Activated CD4-positive, alpha-beta T cell treated with anti-CD3 and anti-CD28 coated beads for 36 hours (primary cell): ENCODE data around the gene CLSTN2. TPM values are rescaled to one million over a fixed set of nuclear protein-coding genes. Genes with fewer than 3 reads are reported as not detected.

Experiments used
- ATAC-seq: fragments of 200-7000 bp; cut with Tn5 transposase; one replicate; pipeline ENCODE4 v1.10.0; 2021; ENCODE audit warnings: mild to moderate bottlenecking, moderate library complexity
- CTCF ChIA-PET: fragments of 350-600 bp; sonication (Branson Sonifier 250); formaldehyde crosslinking; loops from one replicate; lab custom pipeline; 2021; ENCODE audit warnings: antibody characterized with exemption; lab: Charles Lee
- POLR2A ChIA-PET: fragments of 350-600 bp; sonication (Branson Sonifier 250); formaldehyde crosslinking; loops from one replicate; lab custom pipeline; 2021; ENCODE audit warnings: antibody characterized with exemption, inconsistent platforms; lab: Charles Lee
- DNase-seq: peaks from one replicate; pipeline ENCODE4 v3.0.0-alpha.2; 2020
- H3K27ac Mint-ChIP-seq: one replicate; pipeline ENCODE4 v1.8.0; 2021; ENCODE audit warnings: mixed read lengths
- H3K27me3 Mint-ChIP-seq: one replicate; pipeline ENCODE4 v1.8.0; 2021; ENCODE audit warnings: mixed read lengths
- H3K36me3 Mint-ChIP-seq: one replicate; pipeline ENCODE4 v1.8.0; 2021; ENCODE audit warnings: low read depth, mixed read lengths
- H3K4me1 Mint-ChIP-seq: one replicate; pipeline ENCODE4 v1.8.0; 2021; ENCODE audit warnings: mixed read lengths
- H3K4me3 Mint-ChIP-seq: one replicate; pipeline ENCODE4 v1.8.0; 2021; ENCODE audit warnings: mild to moderate bottlenecking, moderate library complexity, mixed read lengths
- H3K9me3 Mint-ChIP-seq: one replicate; pipeline ENCODE4 v1.8.0; 2021; ENCODE audit warnings: low read depth, mixed read lengths
- intact Hi-C, 2 experiments: fragments of 100-400 bp; cut with DNase I in 1 of 2; cut with micrococcal nuclease in 1 of 2; formaldehyde crosslinking; loops; one replicate each; pipeline versions ENCODE4 v1.14.2 to v1.15.1; 2022 to 2024; cut with DNase I, micrococcal nuclease
- total RNA-seq, 2 experiments: library from RNA; stranded (reverse); gene quantifications; one replicate each; pipeline ENCODE4 v1.2.3, GENCODE V29; 2021

CLSTN2 gene
- total RNA-seq, 2 experiments from 2014 or later: not detected

- H3K27ac Mint-ChIP-seq: no peak overlapping the region
- intact Hi-C loops: no loop called here
- no peak for ATAC-seq
- no peaks in the 10 kb centered on the region for H3K27me3 Mint-ChIP-seq
- ChIA-PET POLR2A (no interaction called here), CTCF (no interaction called here)
- no peaks in the 10 kb centered on the region for H3K36me3 Mint-ChIP-seq
- H3K4me3 Mint-ChIP-seq: no peak overlapping the region
- no peaks in the 10 kb centered on the region for H3K9me3 Mint-ChIP-seq
- H3K4me1 Mint-ChIP-seq: no peaks in the 10 kb centered on the region
- no peak for DNase-seq
These were observed 675.6 kb downstream of the CLSTN2 start for GRCh38 chr3:140610544-140610943.

DNA sequence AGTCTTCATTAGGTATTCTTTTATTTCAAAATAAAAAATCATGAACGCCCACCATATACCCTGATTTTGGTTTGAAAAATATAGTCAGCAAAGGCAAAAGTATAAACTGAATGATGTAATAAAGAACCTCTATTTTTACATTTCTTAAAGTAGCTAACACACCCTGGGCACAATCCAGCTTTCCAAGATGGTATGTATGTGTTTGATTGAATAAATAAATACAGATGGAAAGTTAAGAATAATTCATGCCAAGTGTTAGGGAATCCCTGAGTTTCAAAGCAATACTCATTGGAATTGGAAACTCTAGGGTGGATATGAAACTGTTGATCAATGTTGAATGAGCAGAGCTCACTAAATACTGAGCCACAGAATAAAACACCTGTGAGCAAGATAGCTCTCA lies 679.0 kb downstream of the CLSTN2 start:
- H3K9me3 Mint-ChIP-seq: peaks cover 3% of the 10 kb centered on the region
- ATAC-seq: no peak
- no peaks in the 10 kb centered on the region for H3K4me1 Mint-ChIP-seq
- CTCF ChIA-PET: no interaction called here
- intact Hi-C loops: no loop called here
- POLR2A ChIA-PET: no interaction called here
- no peaks in the 10 kb centered on the region for H3K36me3 Mint-ChIP-seq
- no peak overlapping the region for H3K27ac Mint-ChIP-seq
- no peak overlapping the region for H3K4me3 Mint-ChIP-seq
- no peak for DNase-seq
- H3K27me3 Mint-ChIP-seq: peaks cover 2% of the 10 kb centered on the region

DNA sequence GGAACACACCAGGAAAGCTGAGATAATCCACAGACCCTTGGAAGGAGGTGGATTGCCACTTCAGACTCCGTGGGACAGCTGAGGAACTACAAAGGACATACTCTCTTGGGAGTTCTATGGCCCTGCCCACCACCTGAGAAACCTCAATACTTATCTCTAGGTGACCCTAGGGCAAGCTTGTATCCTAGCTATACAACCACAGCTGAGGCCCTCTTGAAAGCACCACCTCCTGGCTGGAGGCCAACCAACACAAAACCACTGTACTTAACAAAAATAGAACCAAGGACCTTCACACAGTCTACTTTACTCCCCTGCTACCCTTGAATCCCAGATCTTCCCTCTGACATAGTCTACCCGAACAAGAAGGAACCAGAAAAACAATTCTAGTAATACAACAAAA lies 682.1 kb downstream of the CLSTN2 start:
- CTCF ChIA-PET: no interaction called here
- H3K4me3 Mint-ChIP-seq: no peak overlapping the region
- ATAC-seq (no peak), DNase-seq (no peak)
- intact Hi-C loops: no loop called here
- POLR2A ChIA-PET: no interaction called here
- no peak overlapping the region for H3K27ac Mint-ChIP-seq
- H3K4me1 Mint-ChIP-seq: no peaks in the 10 kb centered on the region
- H3K9me3 Mint-ChIP-seq: peaks cover 3% of the 10 kb centered on the region
- no peaks in the 10 kb centered on the region for H3K36me3 Mint-ChIP-seq
- peaks cover 4% of the 10 kb centered on the region for H3K27me3 Mint-ChIP-seq

DNA sequence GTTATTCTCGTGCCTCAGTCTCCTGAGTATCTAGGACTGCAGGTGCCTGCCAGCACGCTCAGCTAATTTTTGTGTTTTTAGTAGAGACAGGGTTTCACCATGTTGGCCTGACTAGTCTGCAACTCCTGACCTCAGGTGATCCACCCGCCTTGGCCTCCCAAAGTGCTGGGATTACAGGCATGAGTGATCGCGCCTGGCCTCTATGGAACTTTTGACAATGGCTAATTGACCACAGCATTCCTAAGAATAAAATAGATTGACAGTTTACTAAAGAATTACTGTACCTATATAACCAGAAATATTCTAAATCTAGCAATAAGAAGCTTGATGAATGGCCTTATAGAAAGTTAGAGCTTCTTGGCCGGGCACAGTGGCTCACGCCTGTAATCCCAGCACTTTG lies 691.9 kb downstream of the CLSTN2 start:
- Mint-ChIP-seq H3K27ac (no peak overlapping the region), H3K27me3 (no peaks in the 10 kb centered on the region), H3K9me3 (no peaks in the 10 kb centered on the region), H3K36me3 (no peaks in the 10 kb centered on the region), H3K4me3 (no peak overlapping the region), H3K4me1 (no peaks in the 10 kb centered on the region)
- intact Hi-C loops: no loop called here
- ChIA-PET CTCF (no interaction called here), POLR2A (no interaction called here)
- DNase-seq (no peak), ATAC-seq (no peak)
